GM10847 (cell line): ENCODE measurements around the gene CDY2B.
"Not testable (repeated sequence)": the region's sequence is repeated elsewhere in the genome, so short reads cannot be mapped to it uniquely, and the experiment has no call there.

Experiments
- POLR2A ChIP-seq: IDR thresholded peaks from 2 replicates; pipeline ENCODE4 v1.6.1; 2011; ENCODE audit not compliant: insufficient read length; ENCODE audit errors: extremely low read depth

Gene CDY2B, protein sequence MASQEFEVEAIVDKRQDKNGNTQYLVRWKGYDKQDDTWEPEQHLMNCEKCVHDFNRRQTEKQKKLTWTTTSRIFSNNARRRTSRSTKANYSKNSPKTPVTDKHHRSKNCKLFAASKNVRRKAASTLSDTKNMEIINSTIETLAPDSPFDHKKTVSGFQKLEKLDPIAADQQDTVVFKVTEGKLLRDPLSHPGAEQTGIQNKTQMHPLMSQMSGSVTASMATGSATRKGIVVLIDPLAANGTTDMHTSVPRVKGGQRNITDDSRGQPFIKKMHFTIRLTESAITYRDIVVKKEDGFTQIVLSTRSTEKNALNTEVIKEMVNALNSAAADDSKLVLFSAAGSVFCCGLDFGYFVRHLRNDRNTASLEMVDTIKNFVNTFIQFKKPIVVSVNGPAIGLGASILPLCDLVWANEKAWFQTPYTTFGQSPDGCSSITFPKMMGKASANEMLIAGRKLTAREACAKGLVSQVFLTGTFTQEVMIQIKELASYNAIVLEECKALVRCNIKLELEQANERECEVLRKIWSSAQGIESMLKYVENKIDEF

DNA sequence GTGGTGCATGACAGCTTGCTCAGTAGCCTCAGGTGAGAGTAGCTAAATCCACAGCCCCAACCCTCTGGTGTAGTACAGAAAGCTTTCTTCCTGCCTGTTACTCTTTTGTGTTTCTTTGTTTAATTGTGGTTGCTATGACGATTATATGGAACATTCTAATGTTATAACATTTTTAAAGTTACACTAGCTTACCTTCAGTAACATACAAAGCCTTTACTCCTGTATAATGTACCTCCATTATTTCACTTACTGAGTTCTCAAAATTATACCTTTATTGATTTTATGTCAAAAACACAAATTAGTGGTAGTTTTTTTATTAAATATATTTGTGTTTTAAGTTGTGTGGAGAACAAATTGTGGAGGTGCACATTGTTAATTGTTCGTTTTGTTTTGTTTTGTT lies at the start of gene CDY2B:
Gene CDY2B, minus strand, starts transcription at position 101 of the 400 bp plus-strand sequence. CDS start 328 bp downstream, outside the sequence.
- not testable (repeated sequence) for TF ChIP-seq POLR2A
